ENCODE measurements around the gene CADPS2. TPM values are rescaled to one million over a fixed set of nuclear protein-coding genes. Genes with fewer than 3 reads are reported as not detected.

CADPS2 gene
- total and polyA plus RNA-seq, 4 experiments from 2014 or later: not detected

GRCh38 chr7:122515404-122515803, 370.9 kb downstream of the CADPS2 start:
- Histone ChIP-seq H3K9me3 (ENCODE audit: control insufficient read depth in 1 of 2, low read length in 2 of 2) (no peaks in the 10 kb centered on the region), H3K27me3 (ENCODE audit: insufficient read depth, low read length) (no peaks in the 10 kb centered on the region), H3K36me3 (ENCODE audit: insufficient read depth, low read length) (no peaks in the 10 kb centered on the region), H3K27ac (ENCODE audit: low read depth, low read length) (no peak overlapping the region), H3K4me1 (ENCODE audit: insufficient read depth, low read length) (no peaks in the 10 kb centered on the region), H3K4me3 (ENCODE audit: low read length in 2 of 2) (no peak overlapping the region)
- H3K27me3 Mint-ChIP-seq: no peaks in the 10 kb centered on the region
- intact Hi-C loops (cut with micrococcal nuclease): no loop called here
- no peak overlapping the region for H3K4me3 Mint-ChIP-seq
- H3K36me3 Mint-ChIP-seq: no peaks in the 10 kb centered on the region
- POLR2A ChIA-PET (ENCODE audit: partially characterized antibody): no interaction called here
- H3K27ac Mint-ChIP-seq: no peak overlapping the region
- no peak for DNase-seq
- H3K4me1 Mint-ChIP-seq: no peaks in the 10 kb centered on the region
- peaks cover 0 to 5% (median under 1%) of the 10 kb centered on the region in 8 donors for H3K9me3 Mint-ChIP-seq
- CTCF ChIA-PET (ENCODE audit: partially characterized antibody): no interaction called here

GRCh38 chr7:122511268-122511667, 375.0 kb downstream of the CADPS2 start:
- H3K27me3 Mint-ChIP-seq: no peaks in the 10 kb centered on the region
- peaks cover 0 to 3% (median 0%) of the 10 kb centered on the region in 8 donors for H3K9me3 Mint-ChIP-seq
- H3K4me3 Mint-ChIP-seq: no peak overlapping the region
- CTCF ChIA-PET (ENCODE audit: partially characterized antibody): no interaction called here
- H3K4me1 ChIP-seq (ENCODE audit: insufficient read depth, low read length): no peaks in the 10 kb centered on the region
- intact Hi-C loops (cut with micrococcal nuclease): no loop called here
- no peak overlapping the region for H3K4me3 ChIP-seq (ENCODE audit: low read length in 2 of 2)
- H3K9me3 ChIP-seq (ENCODE audit: control insufficient read depth in 1 of 2, low read length in 2 of 2): no peaks in the 10 kb centered on the region
- POLR2A ChIA-PET (ENCODE audit: partially characterized antibody): no interaction called here
- H3K27ac ChIP-seq (ENCODE audit: low read depth, low read length): no peak overlapping the region
- no peak for DNase-seq
- H3K27me3 ChIP-seq (ENCODE audit: insufficient read depth, low read length): no peaks in the 10 kb centered on the region
- H3K36me3 ChIP-seq (ENCODE audit: insufficient read depth, low read length): no peaks in the 10 kb centered on the region
- no peak overlapping the region for H3K27ac Mint-ChIP-seq
- H3K36me3 Mint-ChIP-seq: no peaks in the 10 kb centered on the region
- no peaks in the 10 kb centered on the region for H3K4me1 Mint-ChIP-seq

GRCh38 chr7:122507591-122507990, 378.7 kb downstream of the CADPS2 start:
- no peaks in the 10 kb centered on the region for H3K4me1 ChIP-seq (ENCODE audit: insufficient read depth, low read length)
- no peaks in the 10 kb centered on the region for H3K9me3 ChIP-seq (ENCODE audit: control insufficient read depth in 1 of 2, low read length in 2 of 2)
- no peaks in the 10 kb centered on the region for H3K27me3 ChIP-seq (ENCODE audit: insufficient read depth, low read length)
- Mint-ChIP-seq H3K4me3 (no peak overlapping the region), H3K4me1 (no peaks in the 10 kb centered on the region), H3K9me3 (peaks cover 0 to 5% (median 0%) of the 10 kb centered on the region in 8 donors), H3K27me3 (no peaks in the 10 kb centered on the region), H3K36me3 (no peaks in the 10 kb centered on the region), H3K27ac (no peak overlapping the region)
- no peak for DNase-seq
- no peaks in the 10 kb centered on the region for H3K36me3 ChIP-seq (ENCODE audit: insufficient read depth, low read length)
- no peak overlapping the region for H3K27ac ChIP-seq (ENCODE audit: low read depth, low read length)
- no peak overlapping the region for H3K4me3 ChIP-seq (ENCODE audit: low read length in 2 of 2)
- intact Hi-C loops (cut with micrococcal nuclease): no loop called here
- CTCF ChIA-PET (ENCODE audit: partially characterized antibody): no interaction called here
- POLR2A ChIA-PET (ENCODE audit: partially characterized antibody): no interaction called here

GRCh38 chr7:122492007-122492406, 394.3 kb downstream of the CADPS2 start:
- Mint-ChIP-seq H3K27ac (no peak overlapping the region), H3K27me3 (no peaks in the 10 kb centered on the region), H3K36me3 (no peaks in the 10 kb centered on the region), H3K9me3 (peaks cover 0 to 8% (median 3%) of the 10 kb centered on the region in 8 donors), H3K4me1 (no peaks in the 10 kb centered on the region), H3K4me3 (no peak overlapping the region)
- Histone ChIP-seq H3K36me3 (ENCODE audit: insufficient read depth, low read length) (no peaks in the 10 kb centered on the region), H3K27ac (ENCODE audit: low read depth, low read length) (no peak overlapping the region), H3K4me3 (ENCODE audit: low read length in 2 of 2) (no peak overlapping the region), H3K27me3 (ENCODE audit: insufficient read depth, low read length) (no peaks in the 10 kb centered on the region), H3K4me1 (ENCODE audit: insufficient read depth, low read length) (no peaks in the 10 kb centered on the region), H3K9me3 (ENCODE audit: control insufficient read depth in 1 of 2, low read length in 2 of 2) (no peaks in the 10 kb centered on the region)
- no peak for DNase-seq
- intact Hi-C loops (cut with micrococcal nuclease): no loop called here
- POLR2A ChIA-PET (ENCODE audit: partially characterized antibody): no interaction called here
- CTCF ChIA-PET (ENCODE audit: partially characterized antibody): no interaction called here

GRCh38 chr7:122488241-122488640, 398.0 kb downstream of the CADPS2 start:
- CTCF ChIA-PET (ENCODE audit: partially characterized antibody): no interaction called here
- Histone ChIP-seq H3K9me3 (ENCODE audit: control insufficient read depth in 1 of 2, low read length in 2 of 2) (no peaks in the 10 kb centered on the region), H3K4me3 (ENCODE audit: low read length in 2 of 2) (no peak overlapping the region), H3K36me3 (ENCODE audit: insufficient read depth, low read length) (no peaks in the 10 kb centered on the region), H3K27ac (ENCODE audit: low read depth, low read length) (no peak overlapping the region), H3K4me1 (ENCODE audit: insufficient read depth, low read length) (no peaks in the 10 kb centered on the region), H3K27me3 (ENCODE audit: insufficient read depth, low read length) (no peaks in the 10 kb centered on the region)
- POLR2A ChIA-PET (ENCODE audit: partially characterized antibody): no interaction called here
- no peaks in the 10 kb centered on the region for H3K27me3 Mint-ChIP-seq
- no peak overlapping the region for H3K4me3 Mint-ChIP-seq
- no peaks in the 10 kb centered on the region for H3K36me3 Mint-ChIP-seq
- no peak for DNase-seq
- no peak overlapping the region for H3K27ac Mint-ChIP-seq
- H3K4me1 Mint-ChIP-seq: no peaks in the 10 kb centered on the region
- intact Hi-C loops (cut with micrococcal nuclease): no loop called here
- peaks cover 0 to 8% (median 3%) of the 10 kb centered on the region in 8 donors for H3K9me3 Mint-ChIP-seq

GRCh38 chr7:122487131-122487530, 399.1 kb downstream of the CADPS2 start:
- Histone ChIP-seq H3K27ac (ENCODE audit: low read depth, low read length) (no peak overlapping the region), H3K4me1 (ENCODE audit: insufficient read depth, low read length) (no peaks in the 10 kb centered on the region), H3K9me3 (ENCODE audit: control insufficient read depth in 1 of 2, low read length in 2 of 2) (no peaks in the 10 kb centered on the region), H3K36me3 (ENCODE audit: insufficient read depth, low read length) (no peaks in the 10 kb centered on the region), H3K27me3 (ENCODE audit: insufficient read depth, low read length) (no peaks in the 10 kb centered on the region), H3K4me3 (ENCODE audit: low read length in 2 of 2) (no peak overlapping the region)
- CTCF ChIA-PET (ENCODE audit: partially characterized antibody): no interaction called here
- Mint-ChIP-seq H3K36me3 (no peaks in the 10 kb centered on the region), H3K4me3 (no peak overlapping the region), H3K27me3 (no peaks in the 10 kb centered on the region), H3K9me3 (peaks cover 0 to 6% (median 3%) of the 10 kb centered on the region in 8 donors), H3K4me1 (no peaks in the 10 kb centered on the region), H3K27ac (no peak overlapping the region)
- intact Hi-C loops (cut with micrococcal nuclease): no loop called here
- DNase-seq: no peak
- POLR2A ChIA-PET (ENCODE audit: partially characterized antibody): no interaction called here

- H3K9me3 Mint-ChIP-seq: peaks cover 0 to 6% (median 3%) of the 10 kb centered on the region in 8 donors
- no peaks in the 10 kb centered on the region for H3K27me3 ChIP-seq (ENCODE audit: insufficient read depth, low read length)
- no peak for DNase-seq
- no peaks in the 10 kb centered on the region for H3K36me3 Mint-ChIP-seq
- H3K27me3 Mint-ChIP-seq: no peaks in the 10 kb centered on the region
- no peak overlapping the region for H3K27ac Mint-ChIP-seq
- intact Hi-C loops (cut with micrococcal nuclease): no loop called here
- H3K4me3 Mint-ChIP-seq: no peak overlapping the region
- no peak overlapping the region for H3K4me3 ChIP-seq (ENCODE audit: low read length in 2 of 2)
- POLR2A ChIA-PET (ENCODE audit: partially characterized antibody): no interaction called here
- no peak overlapping the region for H3K27ac ChIP-seq (ENCODE audit: low read depth, low read length)
- H3K4me1 ChIP-seq (ENCODE audit: insufficient read depth, low read length): no peaks in the 10 kb centered on the region
- CTCF ChIA-PET (ENCODE audit: partially characterized antibody): no interaction called here
- no peaks in the 10 kb centered on the region for H3K9me3 ChIP-seq (ENCODE audit: control insufficient read depth in 1 of 2, low read length in 2 of 2)
- H3K4me1 Mint-ChIP-seq: no peaks in the 10 kb centered on the region
- H3K36me3 ChIP-seq (ENCODE audit: insufficient read depth, low read length): no peaks in the 10 kb centered on the region
Observed at GRCh38 chr7:122485856-122486255, 400.4 kb downstream of the CADPS2 start.

- no peaks in the 10 kb centered on the region for H3K36me3 ChIP-seq (ENCODE audit: insufficient read depth, low read length)
- intact Hi-C loops (cut with micrococcal nuclease): no loop called here
- H3K36me3 Mint-ChIP-seq: no peaks in the 10 kb centered on the region
- no peak overlapping the region for H3K4me3 Mint-ChIP-seq
- H3K27ac ChIP-seq (ENCODE audit: low read depth, low read length): no peak overlapping the region
- POLR2A ChIA-PET (ENCODE audit: partially characterized antibody): no interaction called here
- no peaks in the 10 kb centered on the region for H3K27me3 Mint-ChIP-seq
- H3K9me3 Mint-ChIP-seq: peaks cover 0 to 5% (median 0%) of the 10 kb centered on the region in 8 donors
- no peak overlapping the region for H3K4me3 ChIP-seq (ENCODE audit: low read length in 2 of 2)
- H3K4me1 ChIP-seq (ENCODE audit: insufficient read depth, low read length): no peaks in the 10 kb centered on the region
- H3K4me1 Mint-ChIP-seq: no peaks in the 10 kb centered on the region
- CTCF ChIA-PET (ENCODE audit: partially characterized antibody): no interaction called here
- no peak for DNase-seq
- H3K27me3 ChIP-seq (ENCODE audit: insufficient read depth, low read length): no peaks in the 10 kb centered on the region
- H3K27ac Mint-ChIP-seq: no peak overlapping the region
- no peaks in the 10 kb centered on the region for H3K9me3 ChIP-seq (ENCODE audit: control insufficient read depth in 1 of 2, low read length in 2 of 2)
Observed at GRCh38 chr7:122482212-122482611, 404.0 kb downstream of the CADPS2 start.
